ENCODE results near the gene PREX1.
A peak's percentile ranks its signal among the peaks of the same experiment; 100 is the strongest.

Gene PREX1

GRCh38 chr20:48658198-48658476 is 169.7 kb downstream of the PREX1 start:
- TF ChIP-seq, protein P1, sequence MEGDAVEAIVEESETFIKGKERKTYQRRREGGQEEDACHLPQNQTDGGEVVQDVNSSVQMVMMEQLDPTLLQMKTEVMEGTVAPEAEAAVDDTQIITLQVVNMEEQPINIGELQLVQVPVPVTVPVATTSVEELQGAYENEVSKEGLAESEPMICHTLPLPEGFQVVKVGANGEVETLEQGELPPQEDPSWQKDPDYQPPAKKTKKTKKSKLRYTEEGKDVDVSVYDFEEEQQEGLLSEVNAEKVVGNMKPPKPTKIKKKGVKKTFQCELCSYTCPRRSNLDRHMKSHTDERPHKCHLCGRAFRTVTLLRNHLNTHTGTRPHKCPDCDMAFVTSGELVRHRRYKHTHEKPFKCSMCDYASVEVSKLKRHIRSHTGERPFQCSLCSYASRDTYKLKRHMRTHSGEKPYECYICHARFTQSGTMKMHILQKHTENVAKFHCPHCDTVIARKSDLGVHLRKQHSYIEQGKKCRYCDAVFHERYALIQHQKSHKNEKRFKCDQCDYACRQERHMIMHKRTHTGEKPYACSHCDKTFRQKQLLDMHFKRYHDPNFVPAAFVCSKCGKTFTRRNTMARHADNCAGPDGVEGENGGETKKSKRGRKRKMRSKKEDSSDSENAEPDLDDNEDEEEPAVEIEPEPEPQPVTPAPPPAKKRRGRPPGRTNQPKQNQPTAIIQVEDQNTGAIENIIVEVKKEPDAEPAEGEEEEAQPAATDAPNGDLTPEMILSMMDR (IDR thresholded peaks at IDR 0.05; ENCODE audit: borderline replicate concordance, insufficient read depth, low read depth, low read length), result no peak
- no peak overlapping the region for H3K4me3 ChIP-seq (ENCODE audit: low read depth, low read length)

- no peak overlapping the region for H3K4me3 ChIP-seq (ENCODE audit: low read depth, low read length)
- TF ChIP-seq, protein P1 (IDR thresholded peaks at IDR 0.05; ENCODE audit: borderline replicate concordance, insufficient read depth, low read depth, low read length), result peak; percentile 89
Measured at GRCh38 chr20:48657426-48658197, 170.2 kb downstream of the PREX1 start.

DNA sequence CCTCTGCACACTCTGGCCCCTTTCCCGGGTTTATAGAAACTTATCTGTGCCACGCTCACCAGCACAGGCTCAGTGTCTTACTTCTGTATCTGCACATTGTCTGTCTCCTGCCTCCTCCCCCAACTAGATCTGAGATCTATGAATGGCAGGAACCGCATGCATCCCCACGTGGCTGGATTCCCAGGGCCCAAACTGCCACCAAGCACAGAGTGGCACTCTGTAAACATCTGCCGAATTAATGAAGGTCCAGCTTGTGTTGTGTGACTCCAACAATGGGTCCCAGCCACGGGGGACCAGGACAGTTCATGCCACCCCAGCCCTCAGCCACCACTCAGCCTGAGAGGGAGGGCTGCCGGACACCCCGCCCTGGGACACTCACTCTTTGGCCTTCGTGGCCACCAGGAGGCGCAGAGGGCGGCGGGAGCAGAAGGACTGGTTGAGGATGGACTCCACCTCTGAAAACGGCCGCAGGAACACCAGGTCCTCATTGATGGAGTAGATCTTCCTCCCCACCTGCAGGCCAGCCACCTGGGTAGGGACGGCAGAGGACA is 171.1 kb downstream of the PREX1 start:
- TF ChIP-seq, protein P1 (IDR thresholded peaks at IDR 0.05; ENCODE audit: borderline replicate concordance, insufficient read depth, low read depth, low read length), result 0 out of 2 replicates have a peak, but pooled peaks have one; percentile 11
- H3K4me3 ChIP-seq (ENCODE audit: low read depth, low read length), result no peak overlapping the region

DNA sequence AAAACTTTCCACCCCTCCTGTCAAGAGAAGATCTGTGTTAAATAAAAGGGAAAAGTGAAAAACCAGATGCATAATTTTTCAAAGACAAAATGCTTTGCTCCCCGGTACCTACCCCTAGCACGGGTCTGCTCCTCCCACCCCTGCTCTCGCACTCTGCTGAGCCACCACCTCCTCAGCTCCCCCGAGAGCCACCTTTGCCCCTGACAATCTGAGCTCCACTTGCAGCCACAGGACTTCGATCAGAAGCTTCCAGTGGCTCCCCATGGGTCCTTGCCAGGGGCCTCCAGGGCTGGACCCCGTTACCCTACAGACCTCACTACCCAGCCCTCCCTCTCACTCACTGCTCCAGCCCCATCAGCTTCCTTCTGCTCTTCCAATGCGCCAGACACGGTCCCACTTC is 171.7 kb downstream of the PREX1 start:
- TF ChIP-seq, protein P1 (IDR thresholded peaks at IDR 0.05; ENCODE audit: borderline replicate concordance, insufficient read depth, low read depth, low read length), result no peak

GRCh38 chr20:48653706-48654051 is 174.1 kb downstream of the PREX1 start:
- TF ChIP-seq, protein P1 (IDR thresholded peaks at IDR 0.05; ENCODE audit: borderline replicate concordance, insufficient read depth, low read depth, low read length), result no peak
- no peak overlapping the region for H3K4me3 ChIP-seq (ENCODE audit: low read depth, low read length)

More for the DNA sequence above, 171.7 kb downstream of the PREX1 start:
- no peak overlapping the region for H3K4me3 ChIP-seq (ENCODE audit: low read depth, low read length)

GRCh38 chr20:48652961-48653705 is 174.7 kb downstream of the PREX1 start:
- TF ChIP-seq, protein P1 (IDR thresholded peaks at IDR 0.05; ENCODE audit: borderline replicate concordance, insufficient read depth, low read depth, low read length), result no peak
- no peak overlapping the region for H3K4me3 ChIP-seq (ENCODE audit: low read depth, low read length)
